Measurements from ENCODE around the gene COPZ2.

GRCh38 chr17:47980541-47980940 is 57.1 kb downstream of the COPZ2 start:
- TF ChIP-seq YY1 (IDR thresholded peaks at IDR 0.05; ENCODE audit: insufficient read depth, insufficient read length) = no peak
- no peak for TF ChIP-seq SUZ12 (IDR thresholded peaks at IDR 0.05; ENCODE audit: extremely low read depth, insufficient read depth, insufficient read length)
- TF ChIP-seq ZNF274 (IDR thresholded peaks at IDR 0.05; ENCODE audit: low read depth, low read length) = no peak

Data from NT2/D1 (cell line).